HCT116 (cell line): Measurements from ENCODE around the gene ORC3.
"Not testable (repeated sequence)": the region's sequence is repeated elsewhere in the genome, so short reads cannot be mapped to it uniquely, and the experiment has no call there.

Source experiments
- CTCF ChIP-seq, 3 experiments: fragments of 200-600 bp in 1 of 3; sonication (generic) in 1 of 3; IDR thresholded peaks in 2 of 3; conservative IDR thresholded peaks in 1 of 3; 2 replicates each; pipeline ENCODE4 v1.5.1; 2012 to 2017; ENCODE audit warnings: low read depth in 2 of 3, low read length in 2 of 3, antibody characterized with exemption in 1 of 3, borderline replicate concordance in 1 of 3, control low read depth in 1 of 3, mild to moderate bottlenecking in 1 of 3, mixed read lengths in 1 of 3, mixed run types in 1 of 3, moderate library complexity in 1 of 3; ENCODE audit not compliant: insufficient read depth in 1 of 3
- EZH2 ChIP-seq: fragments of 200-600 bp; sonication (generic); IDR thresholded peaks from 2 replicates; pipeline ENCODE4 v1.6.1; 2017; ENCODE audit warnings: antibody characterized with exemption, mixed run types
- POLR2A ChIP-seq: IDR thresholded peaks from 2 replicates; pipeline ENCODE4 v1.7.0; 2011; ENCODE audit warnings: borderline replicate concordance; ENCODE audit not compliant: insufficient read depth, insufficient read length; ENCODE audit errors: extremely low read depth
- REST ChIP-seq: IDR thresholded peaks from 2 replicates; pipeline ENCODE4 v1.6.1; 2012; ENCODE audit warnings: low read depth

- not testable (repeated sequence) for TF ChIP-seq POLR2A; EZH2; CTCF (IDR thresholded peaks at IDR 0.05 in 2 of 3, conservative IDR thresholded peaks at IDR 0.05 in 1 of 3; ENCODE audit: borderline replicate concordance in 1 of 3, insufficient read depth in 1 of 3, low read depth in 2 of 3, low read length in 2 of 3); REST
Measured at GRCh38 chr6:87613018-87613417, 23.1 kb downstream of the ORC3 start.
